Hematopoietic multipotent progenitor cell treated with erythropoietin and hydrocortisone succinate and interleukin-3 and kit ligand, for 4 days (in vitro differentiated cells): ENCODE measurements around the gene BCL2L11.
A peak's percentile ranks its signal among the peaks of the same experiment; 100 is the strongest.

Source experiments
- DNase-seq: peaks from one replicate; pipeline ENCODE4 v3.0.0-alpha.2; 2015

The BCL2L11 gene

DNA sequence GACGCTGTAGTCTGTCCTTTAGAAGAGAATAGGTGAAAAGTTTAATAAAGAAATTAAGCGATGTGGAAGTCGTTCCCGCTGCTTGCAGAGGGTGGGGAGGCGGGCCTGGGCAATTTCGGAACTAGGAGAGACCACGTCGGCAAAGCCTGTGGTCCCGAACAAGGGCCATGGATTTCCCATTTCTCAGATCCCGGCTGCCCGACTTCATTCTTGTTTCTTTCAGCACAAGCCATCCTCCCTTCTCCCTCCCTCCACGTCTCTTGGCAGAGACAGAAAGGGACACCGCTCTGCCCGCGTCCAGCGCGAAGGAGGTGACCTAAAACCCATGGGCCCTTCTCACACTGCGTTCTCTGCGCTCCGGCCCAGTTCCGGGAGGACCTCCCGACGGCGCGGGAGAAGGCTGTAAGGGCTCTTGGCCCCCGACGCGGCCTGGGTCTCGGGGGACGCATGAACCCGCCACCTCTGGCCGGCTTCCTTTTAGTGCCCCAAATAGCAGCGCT is 2.2 kb upstream of the BCL2L11 start:
- no peak for DNase-seq

DNA sequence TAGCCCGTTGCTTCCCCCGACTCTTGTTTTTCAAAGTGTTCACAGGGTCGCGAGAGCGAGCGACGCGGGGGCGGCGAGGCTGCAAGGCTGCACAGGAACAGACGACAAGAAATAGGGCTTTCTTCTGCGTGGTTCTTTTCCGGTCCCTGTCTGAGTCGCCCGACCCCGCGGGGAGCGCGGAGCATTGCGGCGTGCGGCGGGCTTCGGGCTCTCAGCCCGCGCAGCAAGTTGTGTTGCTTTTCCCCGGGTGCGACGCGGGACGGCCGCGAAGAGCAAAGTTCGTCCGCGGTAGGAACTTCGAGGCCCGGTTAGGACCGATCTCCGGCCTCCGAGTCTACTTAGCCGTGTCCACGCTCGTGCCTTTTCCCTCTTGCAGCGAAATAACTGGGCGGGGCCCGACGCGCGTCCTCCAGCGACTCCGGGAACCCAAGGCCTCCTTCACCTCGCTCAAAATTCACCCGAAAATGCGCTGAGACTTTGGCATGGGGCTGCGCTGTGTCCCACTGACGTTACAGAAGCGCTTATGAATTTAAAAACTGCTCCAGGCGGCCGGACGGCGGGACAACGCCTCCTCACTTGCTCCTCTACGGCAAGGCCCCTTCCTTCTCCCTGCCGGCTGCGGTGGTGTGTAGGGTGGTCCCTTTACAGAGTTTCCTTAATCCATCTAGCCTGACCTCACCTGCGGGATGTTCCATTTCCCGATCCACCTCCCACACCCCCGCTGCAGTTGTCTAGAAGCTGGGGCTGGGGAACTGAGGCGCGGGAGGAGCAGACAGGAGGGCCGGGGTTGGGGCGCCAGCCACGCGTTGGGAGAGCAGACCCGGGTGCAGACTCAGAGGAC is 1.5 kb upstream of the BCL2L11 start:
- peak; percentile 46 for DNase-seq

DNA sequence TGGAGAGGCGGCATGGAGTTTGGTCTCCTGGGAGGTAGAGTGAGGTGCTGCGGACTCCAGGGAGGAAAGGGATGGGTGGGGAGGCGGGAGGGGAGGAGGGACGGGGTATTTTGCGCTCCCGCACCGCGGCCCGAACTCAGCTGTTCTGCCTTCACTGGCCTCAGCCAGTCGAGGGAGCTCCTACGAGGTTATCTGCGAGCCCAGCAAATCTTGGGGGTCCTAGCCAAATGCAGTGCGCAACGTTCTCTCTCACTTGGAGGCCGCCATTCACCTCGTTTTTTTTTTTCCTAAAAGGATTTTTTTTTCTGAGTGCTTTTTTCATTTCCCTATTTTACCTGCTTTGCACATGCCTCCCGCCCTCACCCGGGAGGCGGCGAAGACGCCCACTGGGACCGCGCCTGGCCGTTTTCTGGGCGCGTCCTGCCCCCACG is 877 bp upstream of the BCL2L11 start:
- peak; percentile 44 for DNase-seq

DNA sequence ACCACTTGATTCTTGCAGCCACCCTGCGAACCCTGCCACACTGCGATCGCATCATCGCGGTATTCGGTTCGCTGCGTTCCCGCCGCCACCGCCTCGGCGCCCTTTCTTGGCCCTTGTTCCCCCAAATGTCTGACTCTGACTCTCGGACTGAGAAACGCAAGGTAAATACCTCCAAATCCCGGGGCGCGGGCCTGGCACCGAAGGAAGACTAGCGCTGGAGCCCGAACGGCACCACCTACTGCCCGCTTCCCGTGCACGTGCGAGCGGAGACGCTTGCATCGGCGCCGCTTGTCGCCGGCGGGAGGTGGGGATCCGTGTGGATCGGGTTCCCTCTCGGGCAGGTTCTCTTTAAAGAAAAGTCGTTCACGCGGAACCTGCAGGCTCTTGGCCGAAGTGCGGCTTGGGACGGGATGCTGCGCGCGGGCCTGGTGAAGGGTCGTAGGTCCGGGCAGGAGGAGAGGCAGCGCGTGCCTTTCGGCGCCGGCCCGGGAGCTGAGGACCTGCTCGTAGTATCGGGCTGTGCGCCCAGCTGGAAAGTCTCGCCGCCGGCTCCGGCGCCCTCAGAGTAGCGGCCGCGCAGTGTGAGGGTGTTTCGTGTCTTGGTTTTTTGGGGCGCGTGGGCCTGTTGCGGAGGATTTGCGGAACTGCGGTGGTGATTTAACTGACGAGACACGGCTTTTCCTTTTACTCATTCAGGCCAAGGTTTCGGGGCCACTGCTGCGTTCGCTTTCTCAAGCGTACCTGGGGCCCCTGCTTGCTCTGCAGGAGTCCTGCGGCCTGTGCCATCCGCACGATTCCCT is 514 bp downstream of the BCL2L11 start:
- DNase-seq: peak; percentile 67

DNA sequence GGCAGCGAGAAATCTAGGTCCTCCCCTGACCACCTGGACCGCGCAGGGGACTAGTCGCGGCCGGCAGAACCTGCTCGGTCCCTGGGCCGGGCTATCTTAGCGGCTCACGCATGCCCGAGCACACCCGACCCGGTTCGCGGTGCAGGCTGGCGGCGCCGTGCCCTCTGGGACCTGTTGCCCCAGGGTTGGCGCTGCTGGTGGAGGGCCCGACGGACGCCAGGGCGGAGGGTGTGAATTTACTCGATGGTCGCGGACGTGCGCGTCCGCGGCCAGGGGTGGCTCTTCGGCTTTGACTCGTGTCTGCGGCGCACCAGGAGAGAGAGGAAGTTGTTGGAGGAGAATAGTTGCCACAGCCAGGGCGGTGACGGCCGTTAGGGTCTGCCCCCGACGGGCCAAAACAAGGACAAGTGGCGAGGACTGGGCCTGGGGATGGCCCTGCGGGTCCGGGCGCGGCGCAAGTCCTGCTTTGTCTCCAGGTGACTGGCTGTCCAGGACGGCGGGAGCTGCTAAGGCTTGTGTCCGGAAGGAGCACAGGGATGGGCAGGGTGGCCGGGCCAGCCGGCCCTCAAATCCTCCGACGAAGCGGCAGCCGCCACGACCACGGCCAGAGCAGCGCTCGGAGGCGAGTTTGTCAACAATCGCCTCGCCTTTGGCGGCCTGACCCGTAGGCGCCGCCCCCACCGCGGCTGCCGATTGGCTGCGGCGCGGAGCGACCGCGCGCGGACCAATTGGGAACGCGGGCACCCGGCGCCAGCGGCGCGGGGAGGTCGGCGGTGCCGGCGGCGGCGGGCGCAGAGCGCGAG is 1.3 kb downstream of the BCL2L11 start:
- DNase-seq: peak; percentile 94

DNA sequence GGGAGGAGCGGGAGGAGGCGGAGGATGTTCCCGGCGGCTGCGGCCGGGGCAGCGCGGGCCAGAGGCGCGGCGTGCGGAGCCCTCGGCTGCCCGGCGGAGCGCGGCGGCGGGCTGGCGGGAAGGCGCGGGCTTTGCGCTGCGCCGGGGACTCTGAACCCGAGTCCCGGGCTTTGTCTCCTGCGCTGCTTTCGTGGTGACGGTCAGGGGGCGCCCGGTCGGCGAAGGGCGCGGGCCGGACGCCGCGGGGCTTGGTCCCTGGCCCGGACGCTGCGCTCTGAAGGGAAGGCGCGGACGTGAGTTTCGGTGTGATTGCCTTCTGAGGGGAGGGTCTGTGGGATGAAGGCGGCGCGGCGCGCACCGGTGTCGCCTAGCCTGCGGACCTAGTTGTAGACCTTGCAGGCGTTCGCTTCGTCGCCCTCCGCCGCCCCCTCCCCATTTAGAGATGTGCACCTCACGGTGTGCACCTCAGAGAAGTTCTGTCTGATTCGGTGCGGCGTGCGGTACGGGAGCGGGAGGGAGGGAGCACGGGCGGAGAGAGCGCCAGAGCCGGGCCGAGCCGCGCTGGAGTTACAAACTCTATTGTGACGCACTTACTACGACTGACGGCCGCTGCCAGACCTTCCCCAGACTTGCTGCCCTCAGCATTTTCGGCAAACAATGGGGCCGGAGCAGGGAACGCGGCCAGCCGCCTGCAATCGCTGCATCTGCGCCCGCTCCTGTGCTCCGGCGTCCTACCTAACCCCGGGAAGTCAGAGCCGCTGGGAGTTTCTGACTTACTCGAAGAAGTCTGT is 2.1 kb downstream of the BCL2L11 start:
- DNase-seq: peak; percentile 69

DNA sequence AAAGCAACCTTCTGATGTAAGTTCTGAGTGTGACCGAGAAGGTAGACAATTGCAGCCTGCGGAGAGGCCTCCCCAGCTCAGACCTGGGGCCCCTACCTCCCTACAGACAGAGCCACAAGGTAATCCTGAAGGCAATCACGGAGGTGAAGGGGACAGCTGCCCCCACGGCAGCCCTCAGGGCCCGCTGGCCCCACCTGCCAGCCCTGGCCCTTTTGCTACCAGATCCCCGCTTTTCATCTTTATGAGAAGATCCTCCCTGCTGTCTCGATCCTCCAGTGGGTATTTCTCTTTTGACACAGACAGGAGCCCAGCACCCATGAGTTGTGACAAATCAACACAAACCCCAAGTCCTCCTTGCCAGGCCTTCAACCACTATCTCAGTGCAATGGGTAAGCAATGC is 3.0 kb downstream of the BCL2L11 start:
- no peak for DNase-seq

DNA sequence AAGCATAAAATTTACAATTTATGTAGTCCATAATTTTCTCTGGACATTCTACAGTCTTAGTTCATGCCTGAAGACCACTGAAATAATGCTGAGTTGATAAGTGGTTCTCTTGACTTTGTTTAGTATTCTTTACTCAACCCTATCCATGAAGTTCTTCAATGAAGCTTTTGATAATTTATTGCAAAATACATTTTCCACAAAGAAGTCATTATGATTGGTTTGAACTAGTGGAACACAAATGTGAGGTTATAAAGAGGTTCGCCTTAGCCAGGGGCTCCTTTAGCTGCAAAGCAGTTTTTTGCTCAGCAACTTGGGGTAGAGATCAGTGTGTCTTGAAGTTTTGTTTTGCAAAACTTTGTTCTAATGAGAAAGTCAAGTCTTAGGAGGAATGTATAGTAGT is 5.9 kb downstream of the BCL2L11 start:
- DNase-seq: no peak

DNA sequence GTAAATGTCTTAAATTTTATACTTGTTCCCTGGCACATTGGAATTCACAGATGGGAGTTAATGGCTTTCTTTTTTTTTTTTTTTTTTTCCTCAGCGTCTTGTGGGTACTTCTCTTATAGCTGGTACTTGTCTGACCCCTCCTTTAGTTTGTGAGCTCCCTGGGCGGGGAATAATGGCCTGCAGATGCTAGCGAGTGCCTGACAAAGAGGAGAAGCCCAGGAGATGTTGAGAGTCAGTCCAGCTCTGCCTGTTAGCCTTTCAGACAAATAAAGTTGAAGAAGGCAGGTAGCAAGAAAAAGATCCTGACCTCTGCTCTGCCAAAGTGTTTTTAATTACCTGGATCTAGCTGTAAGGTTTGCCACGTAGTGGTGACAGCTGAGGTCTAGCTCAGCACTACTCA is 6.6 kb downstream of the BCL2L11 start:
- DNase-seq: no peak

DNA sequence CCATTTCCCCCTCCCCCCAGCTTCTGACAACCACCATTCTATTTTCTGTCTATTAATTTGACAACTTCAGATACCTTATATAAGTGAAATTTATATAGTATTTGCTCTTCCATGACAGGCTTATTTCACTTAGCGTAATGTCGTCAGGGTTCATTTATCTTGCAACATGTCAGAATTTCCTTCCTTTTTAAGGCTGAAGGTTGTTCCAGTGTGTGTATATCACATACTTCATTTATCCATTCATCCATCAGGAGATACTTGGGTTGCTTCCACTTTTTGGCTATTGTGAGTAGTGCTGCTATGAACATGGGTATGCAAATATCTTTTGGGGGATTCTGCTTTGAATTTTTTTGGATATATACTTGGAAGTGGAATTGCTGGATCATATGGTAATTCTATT is 7.4 kb downstream of the BCL2L11 start:
- DNase-seq: no peak

DNA sequence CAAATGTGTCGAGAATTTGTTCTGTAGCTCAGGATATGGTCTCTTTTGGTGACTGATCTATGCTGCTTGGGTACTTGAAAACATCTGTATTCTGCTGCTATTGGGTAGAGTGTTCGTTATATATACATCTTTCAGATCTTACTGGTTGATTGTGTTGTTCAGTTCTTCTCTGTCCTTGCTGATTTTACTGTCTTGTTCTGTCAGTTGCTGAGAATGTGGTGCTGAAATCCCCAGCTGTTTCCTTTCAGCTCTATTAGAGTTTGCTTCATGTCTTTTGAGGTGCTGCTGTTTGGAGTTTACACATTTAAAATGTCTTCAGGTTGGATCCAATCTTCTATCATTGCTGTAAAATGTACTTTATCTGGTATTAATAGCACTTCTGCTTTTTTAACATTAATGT is 12.9 kb downstream of the BCL2L11 start:
- DNase-seq: peak; percentile 39

DNA sequence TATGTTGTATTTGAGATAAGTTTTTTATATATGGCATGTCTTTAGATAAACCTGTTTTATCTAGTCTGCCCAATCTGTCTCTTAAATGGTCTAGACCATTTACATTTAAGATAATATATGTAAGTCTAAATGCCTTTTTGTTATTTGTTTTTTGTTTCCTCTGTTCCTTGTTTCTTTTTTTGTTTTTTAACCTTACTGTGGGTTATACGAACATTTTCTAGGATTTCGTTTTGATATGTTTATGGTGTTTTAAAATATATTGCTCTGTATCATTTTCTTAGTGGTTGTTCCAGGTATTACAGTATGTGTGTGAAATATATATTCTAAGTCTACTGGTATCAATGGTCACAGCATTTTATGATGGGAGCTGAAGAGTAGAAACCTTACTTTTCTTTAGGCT is 13.3 kb downstream of the BCL2L11 start:
- DNase-seq: peak; percentile 19

DNA sequence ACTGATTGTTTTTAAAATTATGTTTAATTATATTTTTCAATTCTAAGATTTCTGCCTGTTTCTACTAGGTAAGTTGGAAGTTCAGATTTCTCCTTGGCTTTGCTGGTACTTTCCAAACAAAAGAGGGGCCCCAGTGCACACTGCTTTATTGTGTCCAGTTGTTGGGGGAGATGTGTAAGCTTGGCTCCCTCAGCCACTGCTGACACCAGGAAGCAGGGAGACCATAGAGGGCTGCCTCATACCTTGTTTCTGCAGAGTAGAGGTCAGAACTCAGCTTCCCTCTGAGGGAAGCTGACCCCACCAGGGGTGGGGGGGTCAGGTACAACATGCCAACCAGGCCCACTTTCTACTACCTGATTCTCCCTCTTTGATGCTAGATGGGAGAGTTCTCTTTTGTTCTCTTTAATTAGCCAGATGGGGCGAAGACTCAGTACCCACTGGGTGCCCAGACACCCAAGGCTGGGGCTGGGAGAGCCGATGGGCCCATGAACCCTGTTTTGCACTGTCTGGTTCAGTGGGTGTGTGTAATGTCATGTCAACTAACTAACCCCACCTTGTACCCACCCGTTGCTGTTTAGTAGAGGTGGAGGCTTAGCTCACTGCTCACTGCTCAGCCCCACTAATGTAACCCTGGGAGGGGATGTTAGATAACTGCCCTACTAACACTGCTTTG is 14.7 kb downstream of the BCL2L11 start:
- DNase-seq: no peak

DNA sequence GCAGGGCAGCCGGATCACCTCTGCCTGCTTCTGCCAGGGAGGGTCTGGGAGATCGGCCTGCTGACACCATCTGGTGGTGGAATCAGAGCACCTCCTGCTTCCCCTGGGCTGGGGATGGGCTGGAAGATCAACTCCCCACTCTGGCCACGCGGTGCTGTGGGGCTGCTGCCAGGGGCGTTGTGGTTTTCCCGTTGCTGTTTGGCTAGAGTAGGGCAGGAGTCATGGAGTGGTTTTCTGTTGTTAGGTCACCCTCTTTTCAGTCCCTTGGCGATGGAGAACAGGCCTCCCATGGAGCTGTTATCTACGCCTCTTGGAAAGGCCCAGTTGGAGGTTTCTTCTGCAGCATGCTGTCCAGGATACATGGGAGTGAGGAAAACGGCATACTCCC is 15.2 kb downstream of the BCL2L11 start:
- peak; percentile 74 for DNase-seq

DNA sequence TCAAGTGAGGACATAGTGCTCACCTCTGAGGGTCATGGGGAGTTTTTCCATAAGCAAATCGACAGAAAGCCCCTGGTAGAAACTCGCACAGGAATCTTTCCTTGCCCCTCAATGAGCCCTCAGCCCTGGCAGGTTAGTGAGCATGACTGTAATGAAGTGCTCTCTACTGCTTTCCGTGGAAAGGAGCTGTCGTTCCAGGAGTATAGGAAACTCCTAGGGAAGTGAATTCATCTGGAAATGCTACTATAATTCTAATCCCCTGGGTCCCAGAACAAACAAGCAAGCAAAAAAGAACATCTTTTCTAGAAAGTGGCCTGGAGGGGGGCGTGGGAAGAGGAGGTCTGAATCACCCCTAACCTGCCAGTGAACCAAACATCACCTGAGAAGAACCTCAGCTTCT is 18.1 kb downstream of the BCL2L11 start:
- no peak for DNase-seq

DNA sequence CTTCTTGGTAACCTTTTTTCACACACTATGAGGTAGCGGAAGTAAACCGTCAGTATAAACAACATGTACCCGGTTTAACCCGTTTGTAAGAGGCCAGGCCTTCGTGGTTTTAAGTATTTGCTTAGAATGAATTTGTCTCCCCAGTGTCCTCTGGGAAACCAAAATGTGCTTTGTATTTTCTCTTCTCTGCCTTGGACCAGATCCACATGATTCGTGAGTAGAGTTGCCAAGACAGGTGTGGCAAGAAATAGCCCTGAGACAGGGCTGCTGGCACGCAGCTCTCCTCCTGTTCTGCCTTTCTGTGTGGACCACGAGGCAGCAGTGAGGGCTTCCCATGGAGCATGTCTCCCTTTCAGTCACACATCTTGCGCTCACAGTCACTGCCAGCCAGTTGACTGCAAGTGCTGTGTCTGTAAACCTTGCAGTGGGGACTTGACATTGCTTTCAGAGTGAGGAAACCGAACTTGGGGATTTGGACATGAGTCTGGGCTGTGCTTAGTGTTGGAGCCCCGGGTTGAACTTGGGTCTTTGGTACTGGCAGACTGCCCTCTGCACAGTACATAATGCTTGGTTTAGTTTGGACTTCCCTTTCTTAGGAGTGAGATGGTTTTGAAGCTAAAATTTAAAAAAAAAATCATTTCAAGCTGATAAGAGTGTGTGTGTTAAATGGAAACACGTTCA is 19.1 kb downstream of the BCL2L11 start:
- DNase-seq: no peak

DNA sequence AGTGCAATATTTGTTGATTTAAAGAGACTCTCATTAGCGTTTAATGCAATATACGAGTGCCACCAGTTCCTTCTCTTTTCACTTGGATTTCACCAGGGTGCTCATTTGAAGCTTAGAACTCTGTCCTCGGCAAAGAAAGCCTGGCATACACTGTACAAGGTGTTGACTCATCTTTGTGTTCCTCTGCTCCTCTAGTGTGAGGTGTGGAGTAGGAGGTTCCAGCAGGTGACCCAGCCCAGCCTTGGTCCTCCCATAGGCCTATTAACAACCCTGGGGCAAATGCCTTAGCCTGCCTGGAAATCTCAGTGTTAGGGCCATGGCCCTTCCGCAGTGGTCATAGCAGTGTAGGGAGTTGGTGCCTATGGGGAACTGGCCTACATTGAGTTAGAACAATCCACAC is 20.1 kb downstream of the BCL2L11 start:
- no peak for DNase-seq

DNA sequence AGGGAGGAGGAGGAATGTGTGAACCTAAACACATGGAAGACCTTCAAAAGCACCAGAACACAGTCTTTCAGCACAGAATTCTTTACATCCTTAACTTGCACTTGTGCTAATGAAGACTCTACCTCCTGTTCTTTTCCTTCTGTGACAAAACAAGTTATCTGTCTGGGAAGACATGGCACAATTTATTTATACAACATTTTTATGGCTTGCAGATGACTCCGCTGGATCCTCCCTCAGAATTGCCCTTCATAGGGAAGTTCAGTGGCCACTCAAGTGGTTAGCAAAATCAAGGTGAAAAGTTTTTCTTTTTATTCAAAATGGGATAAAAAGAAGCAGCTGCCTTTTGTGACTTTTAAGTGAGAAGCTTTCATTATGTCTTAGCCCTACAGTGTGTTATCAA is 21.4 kb downstream of the BCL2L11 start:
- no peak for DNase-seq

DNA sequence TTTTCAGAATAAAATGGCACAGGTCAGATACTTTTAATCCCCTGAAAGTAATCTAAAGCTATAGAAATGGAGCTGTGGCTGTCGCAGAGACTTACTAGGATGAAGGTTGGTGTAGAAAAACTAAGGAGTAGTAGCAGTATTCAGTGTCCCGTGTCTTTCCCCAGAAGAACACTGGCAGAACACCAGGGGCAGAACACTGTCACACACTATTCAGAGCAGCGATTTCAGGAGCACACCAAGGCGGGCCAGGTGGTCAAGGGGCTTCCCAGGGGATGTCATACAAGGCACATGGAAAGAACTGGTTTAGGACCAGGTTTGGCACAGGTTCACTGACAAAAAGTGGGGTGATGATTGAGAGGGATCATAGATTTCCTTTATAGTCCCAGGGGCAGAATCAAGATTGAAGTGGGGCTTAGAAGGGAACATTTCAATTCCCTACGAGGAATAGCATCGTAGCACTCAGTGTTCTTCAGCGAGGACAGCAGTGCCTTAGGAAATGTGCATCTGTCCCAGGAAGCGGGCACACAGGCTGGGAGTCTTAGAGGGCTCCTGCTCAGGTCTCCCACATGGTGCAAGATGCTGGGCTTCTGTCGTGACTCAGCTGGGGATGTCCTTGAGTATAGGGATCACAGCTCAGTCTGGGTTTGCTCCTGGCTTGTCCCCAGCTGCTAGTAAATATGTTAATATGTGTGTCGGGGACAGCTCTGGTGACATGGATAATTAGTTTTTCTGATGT is 22.6 kb downstream of the BCL2L11 start:
- DNase-seq: no peak

DNA sequence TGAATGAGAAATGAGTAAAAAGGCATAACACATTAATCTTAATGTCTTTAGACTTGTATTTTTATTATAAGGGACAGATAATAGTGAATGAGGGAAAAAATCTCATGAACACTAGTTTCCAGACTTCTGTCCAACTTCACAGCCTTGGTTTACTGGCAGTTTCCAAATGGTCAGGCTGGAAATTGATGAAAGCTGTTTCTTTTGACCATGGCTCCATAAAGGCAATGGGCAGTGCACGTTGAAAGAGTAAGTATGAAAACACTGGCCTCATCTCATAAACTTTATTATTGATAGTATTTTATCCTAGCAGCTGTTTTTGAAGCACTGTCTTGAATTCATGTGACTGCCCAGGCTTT is 23.1 kb downstream of the BCL2L11 start:
- no peak for DNase-seq
